Left renal cortex interstitium (tissue), 4 donors: ENCODE measurements around the gene SELP. TPM values are rescaled to one million over a fixed set of nuclear protein-coding genes. Genes with fewer than 3 reads are reported as not detected.

Experiments used
- DNase-seq, 4 donors: peaks; one replicate each; pipeline ENCODE4 v3.0.0-alpha.2; 2013; ENCODE audit warnings: low read depth in 4 of 4, low spot score in 2 of 4, missing footprints in 1 of 4
- polyA plus RNA-seq, 4 donors: library from polyadenylated mRNA; unstranded; fragments of 120-200 nt; gene quantifications; one replicate each; pipeline ENCODE4 v1.2.1, GENCODE V29; 2013; ENCODE audit not compliant: insufficient read length in 4 of 4

SELP gene
- polyA plus RNA-seq, 4 donors, result 3.6 to 8.8 (median 5.7) TPM

GRCh38 chr1:169623132-169623926 is 6.6 kb downstream of the SELP start:
- DNase-seq, result no peak

- no peak for DNase-seq
These were observed 9.4 kb downstream of the SELP start for GRCh38 chr1:169620565-169620964.

GRCh38 chr1:169618367-169618766 is 11.6 kb downstream of the SELP start:
- no peak for DNase-seq

- DNase-seq, result no peak
These were observed 14.1 kb downstream of the SELP start for GRCh38 chr1:169615803-169616202.

GRCh38 chr1:169610858-169611257 is 19.1 kb downstream of the SELP start:
- DNase-seq, result no peak

- no peak for DNase-seq
These were observed 19.8 kb downstream of the SELP start for GRCh38 chr1:169610108-169610507.

- DNase-seq, result no peak
These were observed 21.7 kb downstream of the SELP start for GRCh38 chr1:169608226-169608625.

GRCh38 chr1:169604781-169605560 is 25.0 kb downstream of the SELP start:
- DNase-seq, result no peak

GRCh38 chr1:169601096-169601881 is 28.6 kb downstream of the SELP start:
- no peak for DNase-seq

GRCh38 chr1:169595764-169596711 is 33.9 kb downstream of the SELP start:
- DNase-seq, result no peak

GRCh38 chr1:169594391-169594790 is 35.5 kb downstream of the SELP start:
- no peak for DNase-seq

GRCh38 chr1:169590932-169591331 is 39.0 kb downstream of the SELP start:
- DNase-seq, result no peak

- no peak for DNase-seq
These were observed 41.0 kb downstream of the SELP start for GRCh38 chr1:169588785-169589485.

- no peak for DNase-seq
These were observed 41.8 kb downstream of the SELP start for GRCh38 chr1:169588112-169588511.

GRCh38 chr1:169586395-169587255 is 43.3 kb downstream of the SELP start, which contains the start of gene F5:
F5 (minus strand) TSS chr1:169586481; CDS start chr1:169586386, 95 bp downstream.
- peak in 1 of 4 donors; percentile 18 for DNase-seq

GRCh38 chr1:169586067-169586394 is 43.9 kb downstream of the SELP start:
- DNase-seq, result no peak

- DNase-seq, result no peak
These were observed 44.7 kb downstream of the SELP start for GRCh38 chr1:169585181-169585580.

GRCh38 chr1:169584483-169585144 is 45.3 kb downstream of the SELP start:
- DNase-seq, result no peak
